Upper lobe of left lung (tissue), 6 donors: ENCODE measurements around the gene VANGL2. TPM values are rescaled to one million over a fixed set of nuclear protein-coding genes. Genes with fewer than 3 reads are reported as not detected.

Experiments
- ATAC-seq, 2 donors: fragments of 200-7000 bp; cut with Tn5 transposase; one replicate each; pipeline ENCODE4 v1.9.1; 2022; ENCODE audit warnings: mild to moderate bottlenecking in 2 of 2, moderate library complexity in 2 of 2; ENCODE audit not compliant: low FRiP score in 2 of 2
- DNase-seq, 2 donors: peaks; one replicate each; pipeline ENCODE4 v3.0.0-alpha.2; 2019 to 2020
- H3K27ac ChIP-seq, 4 donors: fragments of 200-600 bp; sonication (generic); one replicate each; pipeline ENCODE4 v1.5.1; 2016 to 2019
- H3K27me3 ChIP-seq, 4 donors: fragments of 200-600 bp; sonication (generic); one replicate each; pipeline ENCODE4 v1.5.1; 2017 to 2019
- H3K36me3 ChIP-seq, 4 donors: fragments of 200-600 bp; sonication (generic); one replicate each; pipeline ENCODE4 v1.5.1; 2016 to 2019
- H3K4me1 ChIP-seq, 4 donors: fragments of 200-600 bp; sonication (generic); one replicate each; pipeline ENCODE4 v1.5.1; 2018 to 2019
- H3K4me3 ChIP-seq, 4 donors: fragments of 200-600 bp; sonication (generic); one replicate each; pipeline ENCODE4 v1.5.1; 2017 to 2019; ENCODE audit warnings: mild to moderate bottlenecking in 2 of 4, moderate library complexity in 1 of 4
- H3K9me3 ChIP-seq, 4 donors: fragments of 200-600 bp; sonication (generic); one replicate each; pipeline ENCODE4 v1.5.1; 2018 to 2019
- CTCF ChIP-seq, 6 experiments: fragments of 450-650 bp in 4 of 6; fragments of 200-600 bp in 2 of 6; sonication (generic) in 2 of 6; IDR thresholded peaks; one replicate each; pipeline ENCODE4 v1.5.1; 2016 to 2019; ENCODE audit warnings: antibody characterized with exemption in 6 of 6
- EP300 ChIP-seq, 4 donors: sonication (generic); formaldehyde crosslinking; IDR thresholded peaks; one replicate each; pipeline ENCODE4 v1.5.1; 2017; ENCODE audit warnings: antibody characterized with exemption in 4 of 4, control low read depth in 2 of 4
- POLR2A ChIP-seq, 4 donors: fragments of 450-650 bp; IDR thresholded peaks; one replicate each; pipeline ENCODE4 v1.5.1; 2016 to 2017; ENCODE audit warnings: antibody characterized with exemption in 4 of 4, mild to moderate bottlenecking in 2 of 4
- POLR2AphosphoS5 ChIP-seq, 2 donors: sonication (generic); formaldehyde crosslinking; IDR thresholded peaks; one replicate each; pipeline ENCODE4 v1.5.1; 2017; ENCODE audit warnings: antibody characterized with exemption in 2 of 2
- WGBS, 2 donors: methylation state at CpG; one replicate each; pipeline ENCODE4 v1.1.5; 2017 to 2018; 5-methylcytosine and 5-hydroxymethylcytosine counted together
- total RNA-seq, 6 donors: library from RNA; depleted of rRNA in 4 of 6; stranded (reverse); fragments of >200 nt in 4 of 6; gene quantifications; one replicate each; pipeline versions ENCODE4 v1.1.0 to v1.2.1, GENCODE V29; 2016 to 2021
- donor health status: DM: no; HTN: no; CAD: no; lungs with moderate emphysema.
- donor health status: DM: no; HTN: yes; CAD: no; lungs with severe emphysema.

Gene VANGL2
- total RNA-seq, 6 donors from 2014 or later, result 2.0 to 4.8 (median 2.7) TPM

- ATAC-seq, result no peak
- TF ChIP-seq EP300 (IDR thresholded peaks at IDR 0.05) (no peak), POLR2A (IDR thresholded peaks at IDR 0.05) (no peak), POLR2AphosphoS5 (IDR thresholded peaks at IDR 0.05) (no peak), CTCF (IDR thresholded peaks at IDR 0.05) (no peak)
- no peaks in the 10 kb centered on the region for H3K9me3 ChIP-seq
These were observed 32.1 kb upstream of the VANGL2 start for GRCh38 chr1:160367934-160368923.

DNA sequence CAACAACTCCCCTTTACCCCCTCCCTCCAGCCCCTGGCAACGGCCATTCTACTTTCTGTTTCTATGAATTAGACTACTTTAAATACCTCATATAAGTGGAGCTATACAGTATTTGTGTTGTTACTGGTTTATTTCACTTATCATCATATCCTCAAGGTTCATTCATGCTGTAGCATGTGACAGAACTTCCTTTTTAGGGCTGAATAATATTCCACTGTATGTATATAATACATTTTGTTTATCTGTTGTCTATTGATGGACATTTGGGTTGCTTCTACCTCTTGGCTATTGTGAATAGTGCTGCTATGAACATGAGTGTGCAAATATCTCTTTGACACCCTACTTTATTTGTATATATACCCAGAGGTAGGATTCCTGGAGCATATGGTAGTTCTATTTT lies 31.3 kb upstream of the VANGL2 start:
- TF ChIP-seq POLR2A (IDR thresholded peaks at IDR 0.05), result no peak
- no peak for TF ChIP-seq CTCF (IDR thresholded peaks at IDR 0.05)
- TF ChIP-seq POLR2AphosphoS5 (IDR thresholded peaks at IDR 0.05), result no peak
- no peak for TF ChIP-seq EP300 (IDR thresholded peaks at IDR 0.05)
- Histone ChIP-seq H3K4me1 (no peaks in the 10 kb centered on the region), H3K27ac (no peak overlapping the region), H3K27me3 (no peaks in the 10 kb centered on the region), H3K36me3 (no peaks in the 10 kb centered on the region), H3K9me3 (no peaks in the 10 kb centered on the region), H3K4me3 (no peak overlapping the region)
- no peak for DNase-seq
- ATAC-seq, result no peak
- WGBS, 2 donors, result 72 to 80% methylated on average over 1 of the region's 1 CpG

More at GRCh38 chr1:160367934-160368923, 32.1 kb upstream of the VANGL2 start:
- Histone ChIP-seq H3K36me3 (no peaks in the 10 kb centered on the region), H3K27me3 (no peaks in the 10 kb centered on the region), H3K27ac (no peak overlapping the region), H3K4me3 (no peak overlapping the region), H3K4me1 (no peaks in the 10 kb centered on the region)
- WGBS, 2 donors, result 77 to 86% methylated on average over 4 of the region's 4 CpGs
- DNase-seq, result no peak

DNA sequence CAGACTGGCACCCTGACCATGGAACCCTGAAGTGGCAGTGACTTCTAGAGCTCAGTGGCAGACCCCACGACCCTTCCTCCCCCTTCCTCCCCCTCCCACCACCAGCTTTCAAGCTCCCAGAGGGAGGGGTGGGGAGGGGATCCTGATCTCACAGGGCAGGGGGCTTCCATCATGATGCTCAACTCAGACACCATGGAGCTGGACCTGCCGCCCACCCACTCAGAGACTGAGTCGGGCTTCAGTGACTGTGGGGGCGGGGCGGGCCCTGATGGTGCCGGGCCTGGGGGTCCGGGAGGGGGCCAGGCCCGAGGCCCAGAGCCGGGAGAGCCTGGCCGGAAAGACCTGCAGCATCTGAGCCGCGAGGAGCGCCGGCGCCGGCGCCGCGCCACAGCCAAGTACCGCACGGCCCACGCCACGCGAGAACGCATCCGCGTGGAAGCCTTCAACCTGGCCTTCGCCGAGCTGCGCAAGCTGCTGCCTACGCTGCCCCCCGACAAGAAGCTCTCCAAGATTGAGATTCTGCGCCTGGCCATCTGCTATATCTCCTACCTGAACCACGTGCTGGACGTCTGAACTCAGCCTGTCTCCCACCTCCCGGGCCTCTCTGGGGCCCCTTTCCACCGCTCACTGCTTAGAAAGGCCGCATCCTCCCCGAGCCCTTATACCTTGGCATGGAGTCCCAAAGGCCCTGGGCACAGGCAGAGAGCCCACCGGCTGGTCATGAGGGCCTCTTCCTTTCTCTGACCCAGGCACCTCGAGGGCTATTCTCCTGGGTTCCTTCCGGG lies 29.6 kb upstream of the VANGL2 start:
- Histone ChIP-seq H3K4me1 (peaks cover 0 to 8% (median 2%) of the 10 kb centered on the region in 4 donors), H3K27ac (no peak overlapping the region), H3K27me3 (no peaks in the 10 kb centered on the region), H3K4me3 (no peak overlapping the region), H3K36me3 (no peaks in the 10 kb centered on the region), H3K9me3 (no peaks in the 10 kb centered on the region)
- no peak for TF ChIP-seq POLR2AphosphoS5 (IDR thresholded peaks at IDR 0.05)
- TF ChIP-seq POLR2A (IDR thresholded peaks at IDR 0.05), result no peak
- no peak for TF ChIP-seq EP300 (IDR thresholded peaks at IDR 0.05)
- TF ChIP-seq CTCF (IDR thresholded peaks at IDR 0.05), result no peak
- ATAC-seq (no peak), DNase-seq (peak in 1 of 2 donors; percentile 78)
- 81 to 88% methylated on average over 29 to 34 of the region's 42 CpGs for WGBS, 2 donors

DNA sequence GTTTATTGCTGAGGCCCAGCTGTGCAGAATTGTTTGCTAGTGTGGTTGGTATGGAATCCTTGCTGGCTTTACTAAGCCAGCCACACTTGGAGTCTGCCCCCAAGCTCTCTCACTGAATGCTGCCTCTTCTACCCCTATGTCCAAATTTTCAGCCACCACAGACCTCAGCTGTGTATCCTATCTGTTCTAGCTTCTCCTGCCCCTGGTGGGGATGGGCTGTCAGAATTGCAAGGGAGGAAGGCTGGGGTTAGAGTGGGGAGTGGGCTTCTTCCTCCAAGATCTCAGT lies 29.1 kb upstream of the VANGL2 start:
- TF ChIP-seq EP300 (IDR thresholded peaks at IDR 0.05) (no peak), POLR2AphosphoS5 (IDR thresholded peaks at IDR 0.05) (no peak), CTCF (IDR thresholded peaks at IDR 0.05) (no peak), POLR2A (IDR thresholded peaks at IDR 0.05) (no peak)
- H3K4me1 ChIP-seq, result peaks cover 4 to 14% (median 7%) of the 10 kb centered on the region in 4 donors
- H3K4me3 ChIP-seq, result no peak overlapping the region
- no peak for DNase-seq
- H3K27me3 ChIP-seq, result no peaks in the 10 kb centered on the region
- no peaks in the 10 kb centered on the region for H3K9me3 ChIP-seq
- H3K27ac ChIP-seq, result no peak overlapping the region
- ATAC-seq, result no peak
- no peaks in the 10 kb centered on the region for H3K36me3 ChIP-seq
